ENCODE measurements around the gene ESRRA.

DNA sequence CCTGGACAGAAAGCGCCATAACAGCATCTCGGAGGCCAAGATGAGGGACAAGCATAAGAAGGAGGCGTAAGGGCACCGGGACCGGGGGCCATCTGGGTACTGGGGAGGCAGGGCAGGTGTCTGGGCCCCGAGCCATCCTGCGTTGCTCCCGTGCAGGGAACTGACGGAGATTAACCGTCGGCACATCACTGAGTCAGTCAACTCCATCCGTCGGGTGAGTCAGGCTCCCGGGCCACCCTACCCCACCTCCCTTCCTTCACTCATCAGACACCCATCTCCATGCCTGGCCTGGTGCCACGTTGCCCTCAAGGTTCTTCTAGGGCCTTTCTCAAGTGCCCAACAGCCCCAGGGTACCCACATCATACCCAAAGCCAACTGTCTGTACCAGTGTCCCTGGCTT lies 39.0 kb upstream of the ESRRA start:
- TF ChIP-seq CTCF (conservative IDR thresholded peaks at IDR 0.05) (no peak), EZH2 (IDR thresholded peaks at IDR 0.05; ENCODE audit: low read depth) (no peak)
